GM21717 (cell line): ENCODE data around the gene NR1H2.

Experiments used
- ATAC-seq: cut with Tn5 transposase; IDR thresholded peaks from one replicate; pipeline ENCODE4 v1.9.1; 2021; ENCODE audit warnings: mild to moderate bottlenecking, moderate library complexity; ENCODE audit not compliant: unreplicated experiment

Gene NR1H2

DNA sequence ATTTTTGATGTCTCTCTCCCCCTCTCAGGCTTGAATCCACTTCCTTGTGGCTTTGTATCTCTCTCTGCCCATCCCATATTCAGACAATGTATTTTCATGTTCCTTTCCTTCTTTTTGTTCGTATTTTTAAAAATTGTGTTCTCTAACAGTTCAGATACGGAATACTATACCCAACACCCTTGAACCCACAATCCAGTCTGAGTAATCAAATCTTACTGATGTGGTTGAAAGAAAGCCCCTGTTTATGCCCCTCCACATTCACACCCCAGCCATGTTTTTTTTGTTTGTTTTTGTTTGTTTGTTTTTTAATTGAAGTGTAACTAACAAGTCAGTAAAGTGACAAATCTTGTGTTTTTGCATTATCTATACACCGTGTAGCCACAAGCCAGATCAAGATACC, 43.9 kb downstream of the NR1H2 start:
- ATAC-seq: no peak

DNA sequence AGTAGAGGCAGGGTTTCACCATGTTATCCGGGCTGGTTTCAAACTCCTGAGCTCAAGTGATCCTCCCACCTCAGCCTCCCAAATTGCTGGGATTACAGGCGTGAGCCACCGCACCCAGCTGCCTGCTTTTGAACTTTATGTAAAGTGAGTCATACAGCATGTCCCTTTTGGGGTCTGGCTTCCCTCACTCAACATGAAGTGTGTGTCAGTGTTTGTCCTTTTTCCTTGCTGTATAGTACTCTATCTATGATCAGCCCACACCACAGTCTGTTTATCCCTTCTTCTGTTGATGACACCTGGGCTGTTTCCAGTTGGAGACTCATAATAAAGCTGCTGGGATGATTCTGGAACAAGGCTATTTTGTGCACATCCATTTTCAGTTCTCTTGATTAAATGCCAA, 44.6 kb downstream of the NR1H2 start:
- no peak for ATAC-seq

GRCh38 chr19:50422397-50423278, 46.4 kb downstream of the NR1H2 start:
- no peak for ATAC-seq

GRCh38 chr19:50423279-50424113, 47.2 kb downstream of the NR1H2 start:
- ATAC-seq: no peak

DNA sequence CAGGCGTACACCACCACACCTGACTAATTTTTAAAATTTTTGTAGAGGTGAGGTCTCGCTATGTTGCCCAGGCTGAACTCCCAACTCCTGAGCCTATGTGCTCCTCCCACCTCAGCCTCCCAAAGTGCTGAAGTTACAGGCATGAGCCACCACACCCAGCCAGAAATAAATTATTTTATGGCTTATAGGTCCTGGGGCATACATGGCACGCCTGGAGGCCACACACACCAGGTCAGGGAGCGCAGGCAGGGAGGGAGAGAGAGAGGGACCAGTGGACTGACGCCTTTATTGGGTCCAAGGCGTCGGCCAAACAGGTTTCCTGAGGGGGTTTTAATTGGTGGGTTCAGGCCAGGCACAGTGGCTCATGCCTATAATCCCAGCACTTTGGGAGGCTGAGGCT, 49.3 kb downstream of the NR1H2 start:
- no peak for ATAC-seq

DNA sequence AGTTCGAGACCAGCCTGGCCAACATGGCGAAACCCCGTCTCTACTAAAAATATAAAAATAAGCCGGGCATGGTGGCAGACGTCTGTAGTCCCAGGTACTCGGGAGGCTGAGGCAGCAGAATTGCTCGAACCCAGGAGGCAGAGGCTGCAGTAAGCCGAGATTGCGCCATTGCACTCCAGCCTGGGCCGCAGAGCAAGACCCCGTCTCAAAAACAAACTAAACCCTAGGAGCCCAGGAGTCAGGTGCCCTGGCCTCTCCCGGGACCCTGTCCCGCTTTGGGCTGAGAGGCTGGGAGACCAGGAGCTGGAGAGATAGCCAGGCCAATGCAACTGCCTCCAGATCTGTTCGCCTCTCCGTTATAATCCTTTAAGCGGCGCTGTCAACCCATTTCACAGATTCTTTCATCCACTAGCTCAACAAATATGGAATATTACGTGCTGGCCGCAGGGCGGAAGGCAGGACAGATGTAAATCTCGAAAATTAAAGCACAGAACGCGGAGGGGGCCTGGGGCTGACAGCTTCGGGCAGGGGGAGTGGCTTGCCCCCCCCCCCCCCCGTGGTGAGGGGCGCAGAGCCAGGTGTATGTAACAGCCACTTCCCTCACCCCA, 51.2 kb downstream of the NR1H2 start:
- ATAC-seq: no peak

GRCh38 chr19:50427997-50428425, 51.8 kb downstream of the NR1H2 start:
- ATAC-seq: no peak

GRCh38 chr19:50428772-50429463, 52.7 kb downstream of the NR1H2 start:
- ATAC-seq: no peak

- no peak for ATAC-seq
These were observed 54.7 kb downstream of the NR1H2 start for GRCh38 chr19:50430888-50431342.

DNA sequence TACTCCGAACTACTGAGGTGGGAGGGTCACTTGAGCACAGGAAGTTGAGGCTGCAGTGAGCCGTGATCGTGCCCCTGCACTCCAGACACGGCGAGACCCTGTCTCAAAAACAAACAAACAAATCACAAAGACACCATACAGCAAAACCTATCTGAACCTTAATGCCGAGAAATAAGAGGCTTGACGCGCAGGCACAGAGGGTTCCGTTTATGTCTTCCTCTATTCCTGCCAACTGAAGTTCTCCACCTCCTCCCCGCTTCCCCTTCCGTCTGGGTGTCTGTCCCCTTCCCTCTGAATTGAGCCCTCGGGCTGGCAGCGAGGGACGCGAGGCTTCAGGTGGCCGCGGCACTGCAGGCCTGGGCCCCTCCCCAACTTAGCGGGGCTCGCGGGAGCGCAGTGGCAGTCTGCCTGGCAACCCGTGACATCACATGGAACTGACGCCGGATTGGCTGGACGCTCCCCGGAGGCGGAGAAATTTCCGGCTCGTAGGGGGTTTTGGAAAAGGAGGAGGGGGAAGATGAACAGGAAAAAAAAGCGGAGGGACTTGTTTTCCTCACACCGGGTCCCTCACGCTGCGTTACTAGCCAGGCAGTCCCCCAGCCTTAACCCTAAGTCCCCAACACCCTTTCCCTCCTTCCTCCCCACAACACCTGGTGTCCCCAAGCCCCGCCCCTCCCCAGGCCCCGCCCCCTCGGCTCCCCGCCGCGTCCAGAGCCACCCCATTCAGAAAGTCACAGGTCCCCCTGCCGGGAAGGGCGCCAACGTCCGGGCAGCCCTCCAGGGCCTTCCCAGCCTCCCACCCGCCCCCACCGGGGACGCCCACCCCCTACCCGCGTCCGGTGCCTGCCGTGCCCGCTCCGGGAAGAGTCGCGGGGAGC, 55.3 kb downstream of the NR1H2 start:
- ATAC-seq: peak; percentile 67

- no peak for ATAC-seq
These were observed 56.2 kb downstream of the NR1H2 start, which contains the start of gene MYBPC2 for GRCh38 chr19:50432221-50433028. Gene MYBPC2, plus strand, starts transcription at chr19:50432892. Its CDS starts 62 bp downstream, at chr19:50432954.
